Right lobe of liver (tissue), 6 donors: ENCODE measurements around the gene CCDC77. TPM values are rescaled to one million over a fixed set of nuclear protein-coding genes. Genes with fewer than 3 reads are reported as not detected.
A peak's percentile ranks its signal among the peaks of the same experiment; 100 is the strongest.

ENCODE experiments used
- ATAC-seq, 4 donors: fragments of 200-7000 bp; cut with Tn5 transposase; one replicate each; pipeline ENCODE4 v1.9.1; 2020; ENCODE audit warnings: mild to moderate bottlenecking in 4 of 4, moderate library complexity in 4 of 4
- DNase-seq, 3 donors: peaks; one replicate each; pipeline ENCODE4 v3.0.0-alpha.2; 2020
- H3K27ac ChIP-seq, 3 donors: fragments of 200-600 bp; one replicate each; pipeline ENCODE4 v1.8.0; 2022
- H3K27me3 ChIP-seq, 2 donors: fragments of 200-600 bp; one replicate each; pipeline ENCODE4 v1.8.0; 2022
- H3K36me3 ChIP-seq, 4 donors: fragments of 200-600 bp; sonication (generic) in 1 of 4; one replicate each; pipeline versions ENCODE4 v1.5.1 to v1.8.0; 2017 to 2022; ENCODE audit warnings: control low read depth in 1 of 4
- H3K4me1 ChIP-seq, 4 donors: fragments of 200-600 bp; sonication (generic) in 1 of 4; one replicate each; pipeline versions ENCODE4 v1.5.1 to v1.8.0; 2017 to 2022; ENCODE audit warnings: control low read depth in 1 of 4
- H3K4me3 ChIP-seq, 3 donors: fragments of 200-600 bp; one replicate each; pipeline ENCODE4 v1.8.0; 2022
- H3K9me3 ChIP-seq, 4 donors: fragments of 200-600 bp; sonication (generic) in 1 of 4; one replicate each; pipeline versions ENCODE4 v1.5.1 to v1.8.0; 2017 to 2022; ENCODE audit warnings: control low read depth in 1 of 4
- CTCF ChIP-seq, 4 donors: fragments of 200-600 bp in 3 of 4; fragments of 450-650 bp in 1 of 4; IDR thresholded peaks; one replicate each; pipeline versions ENCODE4 v1.5.1 to v1.8.0; 2016 to 2022; ENCODE audit warnings: antibody characterized with exemption in 4 of 4, mild to moderate bottlenecking in 2 of 4
- POLR2A ChIP-seq: fragments of 450-650 bp; IDR thresholded peaks from one replicate; pipeline ENCODE4 v1.6.1; 2017; ENCODE audit warnings: antibody characterized with exemption, mild to moderate bottlenecking
- WGBS: methylation state at CpG from one replicate; pipeline ENCODE4 v1.1.6; 2018; ENCODE audit warnings: low coverage, low lambda C conversion rate; ENCODE audit not compliant: insufficient coverage; ENCODE audit errors: missing lambda C conversion rate; 5-methylcytosine and 5-hydroxymethylcytosine counted together
- intact Hi-C, 2 donors: fragments of 100-400 bp; cut with DNase I; formaldehyde crosslinking; loops; one replicate each; pipeline versions ENCODE4 v1.11.2 to v1.14.1; 2022
- total RNA-seq, 6 experiments: library from RNA; depleted of rRNA in 2 of 6; stranded (reverse); fragments of >200 nt in 2 of 6; fragmentation: NEBNext Ultra II Directional in 3 of 6; extraction: Animal tissue kit (Norgen Biotek cat#: 25700) in 3 of 6; gene quantifications; one replicate each; pipeline versions ENCODE4 v1.1.0 to v1.2.4, GENCODE V29; 2016 to 2023
- donor health status: DM: no; HTN: yes; CAD: no.
- donor health status: DM: no; HTN: no; CAD: no.
- donor health status: DM: no; HTN: no; CAD: no.
- donor health status: DM: no; HTN: yes; CAD: no.
- donor health status: DM: no; HTN: yes; CAD: no.

CCDC77 gene
- total RNA-seq, 6 experiments from 2014 or later, result 1.9 to 3.8 (median 2.1) TPM

- Histone ChIP-seq H3K4me3 (no peak overlapping the region), H3K27ac (no peak overlapping the region), H3K36me3 (no peaks in the 10 kb centered on the region), H3K27me3 (no peaks in the 10 kb centered on the region), H3K4me1 (no peaks in the 10 kb centered on the region), H3K9me3 (no peaks in the 10 kb centered on the region)
- intact Hi-C loops, result no loop called here
- no peak for TF ChIP-seq POLR2A
- TF ChIP-seq CTCF (IDR thresholded peaks at IDR 0.05), result no peak
- peak in 1 of 4 donors; percentile 19 for ATAC-seq
- DNase-seq, result no peak
- 64% methylated on average over 3 of the region's 13 CpGs for WGBS
Observed at GRCh38 chr12:480831-481816, 79.7 kb downstream of the CCDC77 start.

- Histone ChIP-seq H3K27ac (no peak overlapping the region), H3K9me3 (no peaks in the 10 kb centered on the region), H3K36me3 (no peaks in the 10 kb centered on the region), H3K4me3 (no peak overlapping the region), H3K27me3 (no peaks in the 10 kb centered on the region), H3K4me1 (no peaks in the 10 kb centered on the region)
- no peak for TF ChIP-seq CTCF (IDR thresholded peaks at IDR 0.05)
- TF ChIP-seq POLR2A, result no peak
- no peak for ATAC-seq
- intact Hi-C loops, result no loop called here
- no peak for DNase-seq
- WGBS, result 82% methylated on average over 3 of the region's 3 CpGs
Observed at GRCh38 chr12:482061-482460, 80.6 kb downstream of the CCDC77 start.

GRCh38 chr12:484096-484495 lies 82.7 kb downstream of the CCDC77 start:
- Histone ChIP-seq H3K4me1 (no peaks in the 10 kb centered on the region), H3K9me3 (no peaks in the 10 kb centered on the region), H3K4me3 (no peak overlapping the region), H3K27ac (no peak overlapping the region), H3K36me3 (no peaks in the 10 kb centered on the region), H3K27me3 (no peaks in the 10 kb centered on the region)
- TF ChIP-seq POLR2A, result no peak
- no peak for TF ChIP-seq CTCF (IDR thresholded peaks at IDR 0.05)
- intact Hi-C loops, result no loop called here
- 60% methylated on average over 10 of the region's 11 CpGs for WGBS
- DNase-seq (no peak), ATAC-seq (no peak)

- Histone ChIP-seq H3K27ac (no peak overlapping the region), H3K27me3 (no peaks in the 10 kb centered on the region), H3K4me1 (no peaks in the 10 kb centered on the region), H3K4me3 (no peak overlapping the region), H3K36me3 (no peaks in the 10 kb centered on the region), H3K9me3 (no peaks in the 10 kb centered on the region)
- TF ChIP-seq CTCF (IDR thresholded peaks at IDR 0.05), result no peak
- no peak for TF ChIP-seq POLR2A
- DNase-seq (no peak), ATAC-seq (no peak)
- intact Hi-C loops, result no loop called here
Observed at GRCh38 chr12:490260-490659, 88.8 kb downstream of the CCDC77 start.

Other genes with a start within 250 kb of the CCDC77 start
- gene SLC6A12, start 187.5 kb upstream of the CCDC77 start, total RNA-seq, result 100 to 1,000 TPM in 1 of 6 experiments, 10 to 100 TPM in 4, 1 to 10 TPM in 1; 8.2 to 114 (median 26.5) TPM
- 10 to 100 TPM in 3 of 6 experiments, 1 to 10 TPM in 3; 2.0 to 70.6 (median 14.4) TPM for gene SLC6A13, start 138.8 kb upstream of the CCDC77 start, total RNA-seq
- gene KDM5A, start 12.3 kb upstream of the CCDC77 start, total RNA-seq, result 10 to 100 TPM; 10.8 to 31.0 (median 27.9) TPM
- gene B4GALNT3, start 58.3 kb downstream of the CCDC77 start, total RNA-seq, result 1 to 10 TPM in 1 of 6 experiments, under 1 TPM in 5; 0.12 to 2.0 (median 0.38) TPM